Stimulated activated CD4-positive, alpha-beta T cell treated with anti-CD3 and anti-CD28 coated beads, Interleukin-2, amount 100 ng/mL, for 24 hours (primary cell): Measurements from ENCODE around the gene MAGEB1.

Source experiments
- DNase-seq, 2 donors: peaks; one replicate each; pipeline ENCODE4 v3.0.0-alpha.2; 2020

The MAGEB1 gene

DNA sequence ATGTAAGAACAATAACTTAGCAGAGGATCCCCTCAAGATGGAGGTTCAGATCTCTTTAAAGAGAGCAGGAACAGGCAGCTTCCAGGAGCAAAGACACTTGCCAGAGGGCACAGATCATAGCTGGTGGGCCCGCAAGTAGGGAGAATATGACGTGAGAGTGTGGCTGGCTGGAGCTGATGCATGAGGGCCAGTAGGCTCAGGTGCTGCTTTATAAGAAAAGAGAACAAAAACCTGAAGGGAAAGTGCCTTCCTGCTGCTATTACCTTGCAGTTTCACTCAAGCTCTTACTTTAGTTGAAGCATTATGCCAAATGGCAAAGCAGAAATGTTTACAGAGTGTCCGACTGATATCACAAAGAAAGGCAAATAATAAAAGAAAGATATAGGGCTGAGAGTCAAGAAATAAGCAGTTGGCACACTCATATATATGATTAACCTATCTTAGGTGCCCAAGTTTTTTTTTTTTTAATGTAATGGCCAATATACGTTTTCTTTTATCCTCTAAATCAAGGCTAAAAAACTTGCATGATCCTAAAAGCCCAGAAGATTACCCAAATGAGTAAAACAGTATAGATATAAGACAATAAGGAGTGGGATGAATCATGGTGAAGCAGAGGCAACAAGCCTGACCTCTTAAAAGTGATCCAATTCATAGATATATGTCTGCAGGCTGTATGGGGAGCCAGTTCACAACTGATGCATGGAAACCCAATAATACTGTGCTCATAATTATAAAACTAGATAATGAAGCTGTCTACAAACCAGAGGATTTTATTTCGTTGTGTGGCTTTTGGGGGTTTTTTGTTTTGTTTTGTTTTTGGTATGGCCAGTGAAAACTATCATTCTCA, 49.7 kb downstream of the MAGEB1 start:
- DNase-seq = no peak

DNA sequence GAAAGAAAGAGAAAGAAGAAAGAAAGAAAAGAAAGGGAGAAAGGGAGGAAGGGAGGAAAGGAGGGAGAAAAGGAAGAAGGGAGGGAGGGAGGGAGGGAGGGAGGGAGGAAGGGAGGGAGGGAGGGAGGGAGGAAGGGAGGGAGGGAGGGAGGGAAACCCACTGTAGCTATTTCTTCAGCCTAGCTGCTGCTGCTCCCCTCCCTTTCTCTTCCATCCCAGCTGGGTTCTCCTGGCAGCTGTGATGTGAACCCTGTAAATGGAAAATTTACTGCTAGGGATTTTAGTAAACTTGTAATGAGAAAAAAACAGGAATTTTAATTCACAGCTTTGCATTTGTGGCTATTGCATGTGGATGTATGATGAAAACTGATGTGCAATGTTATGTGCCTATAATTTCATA, 54.3 kb downstream of the MAGEB1 start:
- no peak for DNase-seq
